Parathyroid adenoma (tissue), 2 donors: Measurements from ENCODE around the gene CYP20A1.
"Not testable (repeated sequence)": the region's sequence is repeated elsewhere in the genome, so short reads cannot be mapped to it uniquely, and the experiment has no call there.

ENCODE experiments used
- H2AFZ ChIP-seq: fragments of 300-600 bp; sonication (generic); one replicate; pipeline ENCODE4 v1.7.0; 2017; ENCODE audit warnings: antibody characterized with exemption, mild to moderate bottlenecking
- H3K27ac ChIP-seq: fragments of 300-600 bp; sonication (generic); one replicate; pipeline ENCODE4 v1.7.0; 2017
- H3K27me3 ChIP-seq: fragments of 300-600 bp; sonication (generic); one replicate; pipeline ENCODE4 v1.7.0; 2017; ENCODE audit warnings: low read length; ENCODE audit not compliant: control insufficient read depth, insufficient read depth
- H3K36me3 ChIP-seq: fragments of 300-600 bp; sonication (generic); one replicate; pipeline ENCODE4 v1.7.0; 2017; ENCODE audit warnings: low read length; ENCODE audit not compliant: control insufficient read depth, insufficient read depth
- H3K4me1 ChIP-seq: fragments of 300-600 bp; sonication (generic); one replicate; pipeline ENCODE4 v1.7.0; 2017; ENCODE audit warnings: control low read depth
- H3K4me2 ChIP-seq: fragments of 300-600 bp; sonication (generic); one replicate; pipeline ENCODE4 v1.7.0; 2017; ENCODE audit warnings: low read length
- H3K4me3 ChIP-seq: fragments of 300-600 bp; sonication (generic); one replicate; pipeline ENCODE4 v1.7.0; 2017; ENCODE audit warnings: low read depth, low read length
- H3K79me2 ChIP-seq: fragments of 300-600 bp; sonication (generic); one replicate; pipeline ENCODE4 v1.7.0; 2017; ENCODE audit warnings: control low read depth
- H3K9ac ChIP-seq: fragments of 300-600 bp; sonication (generic); one replicate; pipeline ENCODE4 v1.7.0; 2017; ENCODE audit warnings: mild to moderate bottlenecking
- H3K9me3 ChIP-seq: fragments of 300-600 bp; sonication (generic); one replicate; pipeline ENCODE4 v1.7.0; 2017; ENCODE audit warnings: low read length; ENCODE audit not compliant: control insufficient read depth
- CTCF ChIP-seq: fragments of 300-600 bp; sonication (generic); IDR thresholded peaks from one replicate; pipeline ENCODE4 v1.7.0; 2017; ENCODE audit warnings: antibody characterized with exemption, mild to moderate bottlenecking
- donor health status: primary hyperparathyroidism.

The CYP20A1 gene

GRCh38 chr2:203200866-203201265 lies 38.0 kb upstream of the CYP20A1 start:
- no peaks in the 10 kb centered on the region for H3K9me3 ChIP-seq
- H3K9ac ChIP-seq: no peak overlapping the region
- H3K27me3 ChIP-seq: no peaks in the 10 kb centered on the region
- no peaks in the 10 kb centered on the region for H3K79me2 ChIP-seq
- H3K4me1 ChIP-seq: no peaks in the 10 kb centered on the region
- H3K27ac ChIP-seq: no peak overlapping the region
- no peak for TF ChIP-seq CTCF
- H3K4me2 ChIP-seq: no peak overlapping the region
- H2AFZ ChIP-seq: no peak overlapping the region
- H3K36me3 ChIP-seq: no peaks in the 10 kb centered on the region
- H3K4me3 ChIP-seq: no peak overlapping the region

GRCh38 chr2:203201426-203201825 lies 37.4 kb upstream of the CYP20A1 start:
- no peaks in the 10 kb centered on the region for H3K27me3 ChIP-seq
- no peak overlapping the region for H3K27ac ChIP-seq
- no peak for TF ChIP-seq CTCF
- H3K9ac ChIP-seq: no peak overlapping the region
- H3K79me2 ChIP-seq: no peaks in the 10 kb centered on the region
- no peak overlapping the region for H3K4me3 ChIP-seq
- no peaks in the 10 kb centered on the region for H3K4me1 ChIP-seq
- H3K9me3 ChIP-seq: no peaks in the 10 kb centered on the region
- no peak overlapping the region for H2AFZ ChIP-seq
- H3K36me3 ChIP-seq: no peaks in the 10 kb centered on the region
- no peak overlapping the region for H3K4me2 ChIP-seq

- Histone ChIP-seq H3K79me2 (no peaks in the 10 kb centered on the region), H3K9me3 (no peaks in the 10 kb centered on the region), H3K36me3 (no peaks in the 10 kb centered on the region), H3K27me3 (no peaks in the 10 kb centered on the region), H2AFZ (no peak overlapping the region), H3K4me1 (no peaks in the 10 kb centered on the region), H3K4me3 (no peak overlapping the region), H3K27ac (no peak overlapping the region), H3K9ac (no peak overlapping the region), H3K4me2 (no peak overlapping the region)
- TF ChIP-seq CTCF: no peak
These were observed 29.3 kb upstream of the CYP20A1 start for GRCh38 chr2:203209538-203209937.

- H3K27me3 ChIP-seq: no peaks in the 10 kb centered on the region
- no peak overlapping the region for H3K9ac ChIP-seq
- H3K4me1 ChIP-seq: no peaks in the 10 kb centered on the region
- no peak overlapping the region for H3K4me2 ChIP-seq
- peak; percentile 76 for TF ChIP-seq CTCF
- H3K79me2 ChIP-seq: no peaks in the 10 kb centered on the region
- H3K36me3 ChIP-seq: no peaks in the 10 kb centered on the region
- H3K9me3 ChIP-seq: no peaks in the 10 kb centered on the region
- H2AFZ ChIP-seq: no peak overlapping the region
- H3K4me3 ChIP-seq: no peak overlapping the region
- H3K27ac ChIP-seq: no peak overlapping the region
These were observed 13.3 kb upstream of the CYP20A1 start for GRCh38 chr2:203225423-203226039.

- H3K9me3 ChIP-seq, H3K4me2 ChIP-seq, H3K27ac ChIP-seq, H3K79me2 ChIP-seq, H3K27me3 ChIP-seq, H3K4me3 ChIP-seq, H3K36me3 ChIP-seq, H2AFZ ChIP-seq, H3K4me1 ChIP-seq, H3K9ac ChIP-seq: not testable (repeated sequence)
These were observed 9.1 kb upstream of the CYP20A1 start for GRCh38 chr2:203229674-203230073.
